GM12801 (cell line): Measurements from ENCODE around the gene NEK6.

Source experiments
- CTCF ChIP-seq: IDR thresholded peaks from one replicate; pipeline ENCODE4 v1.5.1; 2011; ENCODE audit warnings: control low read depth; ENCODE audit not compliant: insufficient read length; ENCODE audit errors: extremely low read depth

The NEK6 gene

GRCh38 chr9:124333203-124333579, 75.4 kb downstream of the NEK6 start:
- TF ChIP-seq CTCF = no peak

GRCh38 chr9:124334568-124335319, 77.0 kb downstream of the NEK6 start:
- TF ChIP-seq CTCF = no peak

GRCh38 chr9:124335320-124335707, 77.6 kb downstream of the NEK6 start:
- TF ChIP-seq CTCF = no peak

- no peak for TF ChIP-seq CTCF
Measured at GRCh38 chr9:124337562-124337961, 79.8 kb downstream of the NEK6 start.

GRCh38 chr9:124339603-124340146, 81.9 kb downstream of the NEK6 start:
- no peak for TF ChIP-seq CTCF

GRCh38 chr9:124340219-124341069, 82.7 kb downstream of the NEK6 start:
- TF ChIP-seq CTCF = no peak

- TF ChIP-seq CTCF = no peak
Measured at GRCh38 chr9:124341455-124342170, 83.9 kb downstream of the NEK6 start.
